Ovary (tissue), 3 donors: ENCODE measurements around the gene MAN1A2.

Source experiments
- POLR2A ChIP-seq: fragments of 450-650 bp; IDR thresholded peaks from one replicate; pipeline ENCODE4 v1.6.1; 2017; ENCODE audit warnings: antibody characterized with exemption, mild to moderate bottlenecking, moderate library complexity
- TF ChIP-seq, protein P1 (sequence below), 3 donors: fragments of 450-650 bp in 2 of 3; fragments of 200-600 bp in 1 of 3; IDR thresholded peaks; one replicate each; pipeline versions ENCODE4 v1.5.1 to v1.8.0; 2016 to 2022; ENCODE audit warnings: antibody characterized with exemption in 3 of 3, mild to moderate bottlenecking in 1 of 3
- donor health status: DM: no; HTN: no; CAD: no.

DNA sequence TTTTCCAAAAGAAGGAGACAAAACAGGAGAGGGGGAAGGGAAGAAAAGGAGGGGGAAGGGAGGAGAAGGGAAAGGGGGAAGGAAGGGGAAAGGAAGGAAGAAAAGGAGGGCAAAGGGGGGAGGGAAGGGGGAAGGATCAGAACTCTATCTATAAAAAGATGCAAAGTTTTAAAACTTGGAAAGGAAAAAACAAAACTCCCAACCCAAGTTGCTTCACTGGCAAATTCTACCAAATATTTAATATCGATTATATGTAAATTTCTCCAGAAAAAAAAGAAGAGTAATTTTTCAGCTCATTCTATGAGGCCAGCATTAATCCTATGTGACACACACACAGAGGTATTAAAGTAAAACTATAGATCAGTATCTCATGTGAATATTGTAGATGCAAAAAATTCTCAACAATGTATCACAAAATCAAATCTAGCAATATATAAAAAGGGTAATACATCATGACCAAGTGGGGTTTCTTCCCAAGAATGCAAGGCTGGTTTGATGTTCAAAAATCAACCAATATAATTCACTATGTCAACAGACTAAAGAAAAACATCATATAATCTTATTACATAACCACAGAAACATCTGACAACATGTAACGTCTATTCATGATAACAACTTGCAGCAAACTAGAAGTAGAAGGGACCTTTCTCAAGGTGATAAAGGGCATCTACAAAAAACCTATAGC, 57.9 kb downstream of the MAN1A2 start:
- TF ChIP-seq POLR2A: no peak
- TF ChIP-seq, protein P1, sequence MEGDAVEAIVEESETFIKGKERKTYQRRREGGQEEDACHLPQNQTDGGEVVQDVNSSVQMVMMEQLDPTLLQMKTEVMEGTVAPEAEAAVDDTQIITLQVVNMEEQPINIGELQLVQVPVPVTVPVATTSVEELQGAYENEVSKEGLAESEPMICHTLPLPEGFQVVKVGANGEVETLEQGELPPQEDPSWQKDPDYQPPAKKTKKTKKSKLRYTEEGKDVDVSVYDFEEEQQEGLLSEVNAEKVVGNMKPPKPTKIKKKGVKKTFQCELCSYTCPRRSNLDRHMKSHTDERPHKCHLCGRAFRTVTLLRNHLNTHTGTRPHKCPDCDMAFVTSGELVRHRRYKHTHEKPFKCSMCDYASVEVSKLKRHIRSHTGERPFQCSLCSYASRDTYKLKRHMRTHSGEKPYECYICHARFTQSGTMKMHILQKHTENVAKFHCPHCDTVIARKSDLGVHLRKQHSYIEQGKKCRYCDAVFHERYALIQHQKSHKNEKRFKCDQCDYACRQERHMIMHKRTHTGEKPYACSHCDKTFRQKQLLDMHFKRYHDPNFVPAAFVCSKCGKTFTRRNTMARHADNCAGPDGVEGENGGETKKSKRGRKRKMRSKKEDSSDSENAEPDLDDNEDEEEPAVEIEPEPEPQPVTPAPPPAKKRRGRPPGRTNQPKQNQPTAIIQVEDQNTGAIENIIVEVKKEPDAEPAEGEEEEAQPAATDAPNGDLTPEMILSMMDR (IDR thresholded peaks at IDR 0.05): no peak
